ENCODE data around the gene NAE1.
"Not testable (repeated sequence)": the region's sequence is repeated elsewhere in the genome, so short reads cannot be mapped to it uniquely, and the experiment has no call there.

Gene NAE1

GRCh38 chr16:66800856-66801255 lies 29.9 kb downstream of the NAE1 start:
- no peak for DNase-seq

GRCh38 chr16:66798161-66798560 lies 32.6 kb downstream of the NAE1 start:
- DNase-seq = no peak

- not testable (repeated sequence) for DNase-seq
Observed at GRCh38 chr16:66793984-66794383, 36.8 kb downstream of the NAE1 start.

- DNase-seq = no peak
Observed at GRCh38 chr16:66790130-66790733, 40.5 kb downstream of the NAE1 start.

GRCh38 chr16:66787427-66787826 lies 43.3 kb downstream of the NAE1 start:
- DNase-seq = no peak

- no peak for DNase-seq
Observed at GRCh38 chr16:66786551-66786950, 44.2 kb downstream of the NAE1 start.

GRCh38 chr16:66776457-66776856 lies 54.3 kb downstream of the NAE1 start:
- no peak for DNase-seq

- no peak for DNase-seq
Observed at GRCh38 chr16:66774981-66775380, 55.8 kb downstream of the NAE1 start.

GRCh38 chr16:66758086-66758485 lies 72.7 kb downstream of the NAE1 start:
- no peak for DNase-seq

- DNase-seq = no peak
Observed at GRCh38 chr16:66754819-66755218, 76.0 kb downstream of the NAE1 start.

GRCh38 chr16:66754211-66754610 lies 76.6 kb downstream of the NAE1 start:
- no peak for DNase-seq

- DNase-seq = no peak
Observed at GRCh38 chr16:66752958-66753357, 77.8 kb downstream of the NAE1 start.
